ENCODE measurements around the gene SAP25. TPM values are rescaled to one million over a fixed set of nuclear protein-coding genes. Genes with fewer than 3 reads are reported as not detected.

The SAP25 gene
- not detected in 2 replicates for total RNA-seq

DNA sequence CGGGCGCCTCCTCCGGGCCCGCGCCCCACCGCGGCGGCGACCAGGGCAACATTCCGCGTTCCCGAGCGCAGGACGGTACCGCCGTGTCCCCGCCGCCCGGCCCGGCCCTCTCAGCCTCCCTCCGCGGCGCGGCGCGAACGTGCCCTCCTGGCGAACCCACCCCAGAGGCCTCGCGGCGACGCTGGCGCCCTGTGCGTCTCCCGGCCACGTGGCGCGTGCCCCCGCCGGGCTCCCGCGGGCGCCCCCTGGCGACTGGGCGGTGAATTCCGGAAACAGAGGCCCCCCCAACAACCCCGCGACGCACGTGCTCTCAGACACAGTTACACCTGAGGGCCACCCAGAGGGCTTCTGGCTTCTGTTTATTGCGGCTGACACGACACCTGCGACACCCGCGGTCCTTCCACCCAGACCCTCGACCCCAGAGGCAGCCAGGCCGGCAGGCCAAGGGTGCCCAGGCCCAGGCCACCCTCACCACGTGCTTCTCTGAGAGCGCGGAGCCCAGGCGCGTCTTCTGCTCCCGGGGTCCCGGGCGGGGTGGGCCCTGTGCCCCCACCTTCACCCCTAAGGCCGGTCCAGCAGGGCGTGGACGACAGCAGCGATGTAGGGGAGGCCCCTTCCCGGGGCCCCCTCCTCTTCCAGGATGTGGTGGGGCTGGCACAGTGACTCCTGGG lies at the start of gene SAP25:
Gene SAP25 (minus strand): TSS at position 210 of the 671 bp plus-strand sequence. CDS start 158 bp downstream, at position 52.

GRCh38 chr7:100611983-100612729 lies 38.5 kb upstream of the SAP25 start, which contains the start of gene MOSPD3:
Gene MOSPD3 (plus strand): TSS chr7:100612540. CDS start chr7:100612792, 252 bp downstream.

DNA sequence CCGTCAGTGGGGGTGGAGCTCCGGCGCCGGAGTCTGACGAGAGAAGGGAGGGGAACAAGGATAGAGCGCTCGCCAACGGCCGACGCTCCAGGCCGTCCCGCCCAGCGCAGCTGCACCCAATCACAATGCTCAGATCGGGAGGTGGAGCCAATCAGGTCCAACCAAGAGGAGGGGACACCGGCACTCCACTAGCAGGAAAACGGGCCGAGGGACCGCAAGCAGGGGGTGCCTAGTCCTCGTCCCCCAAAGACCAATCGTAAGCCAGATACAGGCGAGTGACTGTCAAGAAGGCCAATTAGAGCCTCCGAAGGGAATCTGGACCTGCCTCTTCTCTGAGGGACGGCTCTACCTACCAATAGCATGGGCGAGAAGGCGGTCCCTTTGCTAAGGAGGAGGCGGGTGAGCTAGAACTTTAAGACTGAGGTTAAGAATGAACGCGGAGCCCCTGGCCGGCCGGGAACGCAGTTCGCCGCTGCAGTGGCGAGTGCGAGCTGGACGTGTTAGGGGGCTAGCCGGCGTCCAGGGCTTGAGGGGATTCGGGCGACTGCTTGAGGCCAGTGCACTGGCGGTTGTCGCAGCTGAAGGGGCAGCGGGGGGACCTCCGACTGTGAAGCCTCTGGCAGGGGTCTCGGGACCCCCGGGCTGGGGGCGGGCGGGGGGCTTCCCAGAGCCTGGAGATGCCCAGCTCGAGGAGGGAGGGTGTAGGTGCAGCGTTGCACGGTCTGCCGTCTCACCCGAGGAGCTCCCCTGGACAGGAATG lies 12.7 kb upstream of the SAP25 start, which contains the start of gene FBXO24:
Gene FBXO24 (plus strand): TSS at position 63 of the 760 bp plus-strand sequence. CDS start 298 bp downstream, at position 361.

DNA sequence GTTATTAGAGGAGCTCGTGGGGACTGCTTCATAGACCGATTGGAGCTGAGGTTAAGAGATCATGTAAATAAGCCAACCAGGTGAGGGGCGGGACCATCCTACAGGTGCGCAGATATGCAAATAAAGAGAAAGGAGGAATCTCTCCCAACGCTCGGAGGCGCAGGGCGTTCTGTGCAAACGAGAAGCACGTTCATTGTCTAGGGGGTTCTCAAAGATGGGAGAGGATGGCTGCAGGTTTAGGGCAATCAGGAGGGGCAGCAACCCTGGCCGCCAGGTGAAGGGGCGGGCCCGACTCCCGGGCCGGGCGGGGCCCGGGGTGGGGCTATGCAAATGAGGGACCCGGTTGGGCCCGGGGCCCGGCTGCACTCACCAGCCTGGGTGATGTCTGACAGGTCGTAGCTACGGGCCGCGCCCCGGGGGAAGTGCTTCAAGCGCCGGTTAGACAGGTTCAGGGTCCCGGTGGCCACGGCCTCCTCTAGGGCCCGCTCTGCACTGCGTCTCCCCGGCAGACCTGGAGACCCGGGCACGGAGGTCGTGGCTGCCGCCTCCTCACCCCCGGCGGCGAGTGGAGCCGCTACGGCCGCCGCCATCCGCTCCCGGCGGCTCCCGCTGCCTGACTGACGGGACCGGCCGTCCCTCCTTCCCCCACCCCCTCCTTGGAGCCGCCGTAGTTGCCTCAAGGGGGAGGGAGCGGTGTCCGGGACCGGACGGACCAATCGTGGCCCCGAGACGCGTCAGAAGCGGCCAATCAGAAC lies 12.0 kb upstream of the SAP25 start, which contains the start of gene LRCH4:
Gene LRCH4 (minus strand): TSS at position 619 of the 755 bp plus-strand sequence. CDS start 29 bp downstream, at position 590.

GRCh38 chr7:100538654-100539435 lies 34.9 kb downstream of the SAP25 start, which contains the start of gene AGFG2:
Gene AGFG2 (plus strand): TSS chr7:100539203. CDS start chr7:100539347, 144 bp downstream.

Small RNA genes lying within 50 kb of the gene (small RNA-seq; reads per million reads assigned to genes)
- gene RN7SL416P (not detected), gene SAP25 (not detected)

Other genes starting within 250 kb of the SAP25 start
- 15.7 and 24.2 TPM in 2 replicates for gene PILRB, start 215.8 kb downstream of the SAP25 start, total RNA-seq
- gene PILRA, start 200.4 kb downstream of the SAP25 start, total RNA-seq = 0.38 and 0.65 TPM in 2 replicates
- 0.29 and 0.98 TPM in 2 replicates for gene ZCWPW1, start 145.2 kb downstream of the SAP25 start, total RNA-seq
- gene MEPCE, start 144.1 kb downstream of the SAP25 start, total RNA-seq = 43.3 and 59.4 TPM in 2 replicates
- gene PPP1R35, start 137.4 kb downstream of the SAP25 start, total RNA-seq = 10.6 and 21.9 TPM in 2 replicates
- 0.33 and 0.48 TPM in 2 replicates for gene SPACDR, start 109.6 kb downstream of the SAP25 start, total RNA-seq
- 45.5 and 51.3 TPM in 2 replicates for gene TSC22D4, start 94.7 kb downstream of the SAP25 start, total RNA-seq
- 4.0 and 4.6 TPM in 2 replicates for gene NYAP1, start 90.0 kb downstream of the SAP25 start, total RNA-seq
- gene AGFG2, start 34.7 kb downstream of the SAP25 start, total RNA-seq = 49.3 and 52.9 TPM in 2 replicates
- gene LRCH4, start 12.2 kb upstream of the SAP25 start, total RNA-seq = 21.2 and 24.6 TPM in 2 replicates
- 0.19 and 0.65 TPM in 2 replicates for gene FBXO24, start 12.4 kb upstream of the SAP25 start, total RNA-seq
- gene PCOLCE, start 28.5 kb upstream of the SAP25 start, total RNA-seq = 0.38 and 1.6 TPM in 2 replicates
- 12.0 and 14.4 TPM in 2 replicates for gene MOSPD3, start 38.6 kb upstream of the SAP25 start, total RNA-seq
- gene TFR2, start 67.7 kb upstream of the SAP25 start, total RNA-seq = under 0.01 and 0.38 TPM in 2 replicates
- not detected in 2 replicates for gene ACTL6B, start 82.5 kb upstream of the SAP25 start, total RNA-seq
- 122 and 150 TPM in 2 replicates for gene GNB2, start 99.8 kb upstream of the SAP25 start, total RNA-seq
- gene GIGYF1, start 120.3 kb upstream of the SAP25 start, total RNA-seq = 22.8 and 26.1 TPM in 2 replicates
- gene POP7, start 132.2 kb upstream of the SAP25 start, total RNA-seq = 39.2 and 43.6 TPM in 2 replicates
- not detected in 2 replicates for gene EPO, start 146.6 kb upstream of the SAP25 start, total RNA-seq
- gene ZAN, start 159.7 kb upstream of the SAP25 start, total RNA-seq = not detected in 2 replicates

All from vein endothelial cell (primary cell).